Measurements from ENCODE around the gene ASIP. TPM values are rescaled to one million over a fixed set of nuclear protein-coding genes. Genes with fewer than 3 reads are reported as not detected.

Gene ASIP
- total RNA-seq, 1 donor from 2014 or later = not detected

GRCh38 chr20:34268145-34268544 is 26.9 kb downstream of the ASIP start:
- no peak for TF ChIP-seq CTCF (conservative IDR thresholded peaks at IDR 0.05)
- peaks cover 15% of the 10 kb centered on the region for H3K27me3 Mint-ChIP-seq (ENCODE audit: low read depth)
- no peak overlapping the region for H3K27ac Mint-ChIP-seq (ENCODE audit: unreplicated experiment)
- no peaks in the 10 kb centered on the region for H3K9me3 Mint-ChIP-seq
- no peak for DNase-seq (ENCODE audit: low read depth, low spot score)
- no peak overlapping the region for H3K4me3 Mint-ChIP-seq
- peaks cover 10% of the 10 kb centered on the region for H3K4me1 Mint-ChIP-seq
- peaks cover 23% of the 10 kb centered on the region for H3K36me3 Mint-ChIP-seq (ENCODE audit: low read depth)

GRCh38 chr20:34268851-34269636 is 27.8 kb downstream of the ASIP start:
- Mint-ChIP-seq H3K9me3 (no peaks in the 10 kb centered on the region), H3K27me3 (ENCODE audit: low read depth) (peaks cover 15% of the 10 kb centered on the region), H3K36me3 (ENCODE audit: low read depth) (peaks cover 30% of the 10 kb centered on the region), H3K27ac (ENCODE audit: unreplicated experiment) (no peak overlapping the region), H3K4me3 (peak overlapping the region; percentile 57), H3K4me1 (peaks cover 9% of the 10 kb centered on the region)
- TF ChIP-seq CTCF (conservative IDR thresholded peaks at IDR 0.05) = no peak
- DNase-seq (ENCODE audit: low read depth, low spot score) = no peak

GRCh38 chr20:34269996-34270627 is 28.9 kb downstream of the ASIP start:
- Mint-ChIP-seq H3K27me3 (ENCODE audit: low read depth) (peaks cover 15% of the 10 kb centered on the region), H3K27ac (ENCODE audit: unreplicated experiment) (no peak overlapping the region), H3K4me3 (no peak overlapping the region), H3K9me3 (no peaks in the 10 kb centered on the region), H3K36me3 (ENCODE audit: low read depth) (peaks cover 34% of the 10 kb centered on the region), H3K4me1 (peaks cover 6% of the 10 kb centered on the region)
- no peak for TF ChIP-seq CTCF (conservative IDR thresholded peaks at IDR 0.05)
- DNase-seq (ENCODE audit: low read depth, low spot score) = no peak

- no peak for TF ChIP-seq CTCF (conservative IDR thresholded peaks at IDR 0.05)
- H3K9me3 Mint-ChIP-seq = no peaks in the 10 kb centered on the region
- H3K27me3 Mint-ChIP-seq (ENCODE audit: low read depth) = peaks cover 15% of the 10 kb centered on the region
- peaks cover 6% of the 10 kb centered on the region for H3K4me1 Mint-ChIP-seq
- H3K36me3 Mint-ChIP-seq (ENCODE audit: low read depth) = peaks cover 43% of the 10 kb centered on the region
- peak overlapping the region; percentile 18 for H3K4me3 Mint-ChIP-seq
- peak overlapping the region; percentile 60 for H3K27ac Mint-ChIP-seq (ENCODE audit: unreplicated experiment)
- no peak for DNase-seq (ENCODE audit: low read depth, low spot score)
Measured at GRCh38 chr20:34271956-34272355, 30.7 kb downstream of the ASIP start.

- peaks cover 8% of the 10 kb centered on the region for H3K27me3 Mint-ChIP-seq (ENCODE audit: low read depth)
- H3K27ac Mint-ChIP-seq (ENCODE audit: unreplicated experiment) = no peak overlapping the region
- no peak for TF ChIP-seq CTCF (conservative IDR thresholded peaks at IDR 0.05)
- H3K9me3 Mint-ChIP-seq = no peaks in the 10 kb centered on the region
- no peak overlapping the region for H3K4me3 Mint-ChIP-seq
- H3K4me1 Mint-ChIP-seq = no peaks in the 10 kb centered on the region
- peaks cover 52% of the 10 kb centered on the region for H3K36me3 Mint-ChIP-seq (ENCODE audit: low read depth)
- DNase-seq (ENCODE audit: low read depth, low spot score) = no peak
Measured at GRCh38 chr20:34274694-34275093, 33.5 kb downstream of the ASIP start.
